GM12878 (cell line): Measurements from ENCODE around the gene HEXIM2. TPM values are rescaled to one million over a fixed set of nuclear protein-coding genes. Genes with fewer than 3 reads are reported as not detected.
"Not testable (repeated sequence)": the region's sequence is repeated elsewhere in the genome, so short reads cannot be mapped to it uniquely, and the experiment has no call there.

Experiments
- ATAC-seq: fragments of 200-7000 bp; cut with Tn5 transposase; 3 replicates; pipeline ENCODE4 v1.9.1; 2020; ENCODE audit warnings: mild to moderate bottlenecking, moderate library complexity
- BruUV-seq: library from RNA; stranded (reverse); fragments of 400-500 nt; replicated peaks from 2 replicates; lab custom pipeline; 2021; lab: Mats Ljungman, UMichigan
- CTCF ChIA-PET: fragments of 300-600 bp; sonication (Branson Sonifier 250); formaldehyde crosslinking; extraction: SDS; loops from one replicate; lab custom pipeline; 2021; ENCODE audit warnings: inconsistent platforms; lab: Yijun Ruan, JAX
- POLR2A ChIA-PET: fragments of 350-600 bp; formaldehyde crosslinking; extraction: SDS; loops from one replicate; lab custom pipeline; 2021; ENCODE audit warnings: inconsistent platforms; lab: Charles Lee
- RAD21 ChIA-PET: fragments of 300-600 bp; sonication (Branson Sonifier 250); formaldehyde crosslinking; loops from one replicate; lab custom pipeline; 2023; ENCODE audit warnings: antibody characterized with exemption; ENCODE audit not compliant: unreplicated experiment; lab: Charles Lee
- SMC1A ChIA-PET: fragments of 300-600 bp; sonication (Branson Sonifier 250); formaldehyde crosslinking; loops from one replicate; lab custom pipeline; 2023; ENCODE audit not compliant: unreplicated experiment, uncharacterized antibody; lab: Charles Lee
- DNase-seq: peaks from one replicate; pipeline ENCODE4 v3.0.0-alpha.2; 2011; ENCODE audit warnings: low read depth, low spot score
- FAIRE-seq: peaks from 3 replicates; lab custom pipeline; 2011; peaks lifted over from hg19 to GRCh38; lab: Jason Lieb, UNC
- H2AFZ ChIP-seq: 2 replicates; pipeline ENCODE4 v1.6.0; 2011; ENCODE audit warnings: low read depth, low read length, control low read depth; ENCODE audit not compliant: control insufficient read depth
- H3K27ac ChIP-seq: 2 replicates; pipeline ENCODE4 v1.5.1; 2011; ENCODE audit warnings: control low read depth; ENCODE audit not compliant: control insufficient read depth, insufficient read depth
- H3K27me3 ChIP-seq, 2 experiments: replicated peaks in 1 of 2; 2 replicates each; pipeline versions ENCODE4 v1.6.0 to v1.6.1; 2011; ENCODE audit warnings: low read length in 1 of 2; ENCODE audit not compliant: control insufficient read depth in 2 of 2, insufficient read depth in 2 of 2
- H3K36me3 ChIP-seq, 2 experiments: 2 replicates each; pipeline ENCODE4 v1.5.1; 2011; ENCODE audit warnings: low read length in 1 of 2; ENCODE audit not compliant: control insufficient read depth in 2 of 2, insufficient read depth in 2 of 2
- H3K4me1 ChIP-seq: 2 replicates; pipeline ENCODE4 v1.6.1; 2011; ENCODE audit warnings: mild to moderate bottlenecking, low read length, moderate library complexity, mixed read lengths; ENCODE audit not compliant: control insufficient read depth, insufficient read depth
- H3K4me2 ChIP-seq: 2 replicates; pipeline ENCODE4 v1.6.0; 2011; ENCODE audit warnings: control low read depth; ENCODE audit not compliant: control insufficient read depth, insufficient read depth
- H3K4me3 ChIP-seq: fragments of 200-600 bp; sonication (generic); 2 replicates; pipeline ENCODE4 v1.5.1; 2016
- H3K79me2 ChIP-seq: 2 replicates; pipeline ENCODE4 v1.6.0; 2011; ENCODE audit warnings: low read length; ENCODE audit not compliant: control insufficient read depth, insufficient read depth
- H3K9ac ChIP-seq: 2 replicates; pipeline ENCODE4 v1.8.0; 2011; ENCODE audit warnings: low read length, control low read depth, mixed read lengths; ENCODE audit not compliant: control insufficient read depth, insufficient read depth
- H3K9me3 ChIP-seq: replicated peaks from 3 replicates; pipeline ENCODE4 v1.5.1; 2011; ENCODE audit warnings: mild to moderate bottlenecking, low read length; ENCODE audit not compliant: control insufficient read depth, insufficient read depth
- H4K20me1 ChIP-seq: 2 replicates; pipeline ENCODE4 v1.6.0; 2011; ENCODE audit not compliant: control insufficient read depth, insufficient read depth
- CHD2 ChIP-seq: IDR thresholded peaks from 2 replicates; pipeline ENCODE4 v1.6.1; 2011; ENCODE audit warnings: low read depth, low read length, improper control_type of control experiment, borderline replicate concordance
- DPF2 ChIP-seq: fragments of 450-650 bp; IDR thresholded peaks from 2 replicates; pipeline ENCODE4 v1.6.1; 2017; ENCODE audit warnings: mild to moderate bottlenecking
- IKZF2 ChIP-seq, 2 experiments: fragments of 450-650 bp; IDR thresholded peaks; 2 replicates each; pipeline ENCODE4 v1.6.1; 2017; ENCODE audit warnings: mild to moderate bottlenecking in 2 of 2, moderate library complexity in 2 of 2
- KDM1A ChIP-seq: fragments of 200-600 bp; sonication (generic); IDR thresholded peaks from 2 replicates; pipeline ENCODE4 v1.6.1; 2016; ENCODE audit warnings: borderline replicate concordance
- SUPT20H ChIP-seq: IDR thresholded peaks from 2 replicates; pipeline ENCODE4 v1.6.1; 2011; ENCODE audit warnings: low read depth, mild to moderate bottlenecking, low read length, moderate library complexity, borderline replicate concordance; ENCODE audit not compliant: control insufficient read depth
- TCF7 ChIP-seq: IDR thresholded peaks from 2 replicates; pipeline ENCODE4 v1.6.1; 2014; ENCODE audit warnings: antibody characterized with exemption, borderline replicate concordance
- ZNF384 ChIP-seq: IDR thresholded peaks from 2 replicates; pipeline ENCODE4 v1.6.1; 2012; ENCODE audit warnings: low read depth, mild to moderate bottlenecking, low read length, improper control_type of control experiment, borderline replicate concordance
- ZSCAN29 ChIP-seq: fragments of 450-650 bp; IDR thresholded peaks from 2 replicates; pipeline ENCODE4 v1.6.1; 2017; ENCODE audit warnings: mild to moderate bottlenecking, moderate library complexity
- WGBS: methylation state at CpG from one replicate; pipeline ENCODE4 v1.1.6; 2016; ENCODE audit warnings: low lambda C conversion rate; ENCODE audit not compliant: insufficient replicate concordance, insufficient coverage; ENCODE audit errors: missing lambda C conversion rate; 5-methylcytosine and 5-hydroxymethylcytosine counted together
- in situ Hi-C: fragments of 300-500 bp; cut with MboI; formaldehyde crosslinking; loops from 9 replicates; pipeline ENCODE4 v1.14.3; 2018; ENCODE audit warnings: mixed read lengths
- intact Hi-C: fragments of 100-400 bp; cut with micrococcal nuclease; formaldehyde crosslinking; loops from one replicate; pipeline ENCODE4 v1.14.2; 2022; ENCODE audit not compliant: unreplicated experiment
- polyA plus RNA-seq, 11 experiments: library from polyadenylated mRNA; depleted of rRNA in 4 of 11; unstranded in 6 of 11; stranded (reverse) in 5 of 11; fragments of >200 nt; fragmentation: Nextera tagmentation in 4 of 11; fragmentation: Illumina TruSeq in 1 of 11; extraction: Ambion mirVana in 4 of 11; extraction: Trizol in 1 of 11; gene quantifications; 1 replicate in 1 of 11; 2 replicates in 10 of 11; pipeline versions ENCODE4 v1.2.1 to v1.2.3, GENCODE V29; 2011 to 2016; ENCODE audit warnings: inconsistent platforms in 2 of 11, missing spikeins in 2 of 11, low read depth in 1 of 11
- total RNA-seq, 4 experiments: library from RNA; depleted of rRNA in 3 of 4; stranded (reverse); fragments of >200 nt in 3 of 4; fragmentation: Illumina TruSeq in 1 of 4; extraction: Trizol in 1 of 4; gene quantifications; 2 replicates each; pipeline versions ENCODE4 v1.2.1 to v1.2.3, GENCODE V29; 2013 to 2021

Gene HEXIM2
- total and polyA plus RNA-seq, 10 of the 15 experiments (the other 5 are each of a cell fraction or from before 2014, with no cell fraction given): 0.10 to 10.3 (median 6.4) TPM

- RAD21 ChIA-PET: interaction anchor here (8.6 kb wide), 1 partner anchor 65 kb away, joined by 108 read pairs; the partner anchor contains the start of gene ACBD4
- FAIRE-seq (no peak), DNase-seq (no peak), ATAC-seq (no peak)
- Histone ChIP-seq H3K4me1 (peaks cover 8% of the 10 kb centered on the region), H3K79me2 (no peaks in the 10 kb centered on the region), H2AFZ (no peak overlapping the region), H3K4me3 (no peak overlapping the region), H3K9me3 (no peaks in the 10 kb centered on the region)
- POLR2A ChIA-PET: interaction anchor here (0.5 kb wide), 1 partner anchor 77 kb away, joined by 4 read pairs; no protein-coding TSS in a partner anchor
- SMC1A ChIA-PET: interaction anchor here (1.4 to 3.5 kb wide), 2 partner anchors 51 to 66 kb away, joined by 3 to 12 read pairs; partner anchors contain the start of gene ACBD4
- intact Hi-C loops (no loop called here), in situ Hi-C loops (no loop called here)
- CTCF ChIA-PET: interaction anchor here (0.7 to 12.8 kb wide), 8 partner anchors 11 to 280 kb away, joined by 3 to 291 read pairs (median 3); partner anchors contain the start of genes ACBD4, HEXIM1 and PLCD3
- WGBS: 78% methylated on average over 4 of the region's 4 CpGs
- no peak for TF ChIP-seq ZSCAN29
- no peak for TF ChIP-seq DPF2
- TF ChIP-seq IKZF2 (IDR thresholded peaks at IDR 0.05): no peak
- TF ChIP-seq ZNF384: no peak
- no peak for TF ChIP-seq TCF7
- no peak for TF ChIP-seq CHD2
- no peak for TF ChIP-seq KDM1A
- TF ChIP-seq SUPT20H: no peak
- TF ChIP-seq, all 136 proteins: peak for 0
- Histone ChIP-seq H4K20me1 (no peaks in the 10 kb centered on the region), H3K4me2 (no peak overlapping the region), H3K36me3 (no peaks in the 10 kb centered on the region), H3K9ac (no peak overlapping the region), H3K27me3 (no peaks in the 10 kb centered on the region), H3K27ac (no peak overlapping the region)
- BruUV-seq: no TSS peak
Observed at GRCh38 chr17:45201457-45201856, 39.8 kb downstream of the HEXIM2 start.

- H3K4me2 ChIP-seq, DNase-seq, H3K27ac ChIP-seq, H3K4me1 ChIP-seq, H3K4me3 ChIP-seq, H3K9ac ChIP-seq, in situ Hi-C loops, intact Hi-C loops, H2AFZ ChIP-seq, BruUV-seq, H4K20me1 ChIP-seq, ATAC-seq, H3K27me3 ChIP-seq, H3K79me2 ChIP-seq, FAIRE-seq, H3K9me3 ChIP-seq, H3K36me3 ChIP-seq: not testable (repeated sequence)
- CTCF ChIA-PET: interaction anchor here (0.7 to 12.8 kb wide), 7 partner anchors 9 to 172 kb away, joined by 3 to 291 read pairs (median 3); partner anchors contain the start of genes ACBD4, HEXIM1 and PLCD3
- WGBS: 76% methylated on average over 6 of the region's 6 CpGs
- POLR2A ChIA-PET: interaction anchor here (0.7 kb wide), 1 partner anchor 18 kb away, joined by 3 read pairs; no protein-coding TSS in a partner anchor
- SMC1A ChIA-PET: interaction anchor here (1.4 to 3.5 kb wide), 2 partner anchors 52 to 67 kb away, joined by 3 to 12 read pairs; partner anchors contain the start of gene ACBD4
- RAD21 ChIA-PET: interaction anchor here (8.6 kb wide), 1 partner anchor 66 kb away, joined by 108 read pairs; the partner anchor contains the start of gene ACBD4
Observed at GRCh38 chr17:45201880-45202279, 40.2 kb downstream of the HEXIM2 start.
